DMS 273 (cell line): ENCODE results near the gene CCDC188.

Source experiments
- DNase-seq: peaks from one replicate; lab custom pipeline; 2025; ENCODE audit not compliant: unreplicated experiment; lab: John Stamatoyannopoulos, UW

CCDC188 gene

GRCh38 chr22:20151276-20151588 is 377 bp upstream of the CCDC188 start:
- no peak for DNase-seq

GRCh38 chr22:20149257-20150250 is 1.3 kb downstream of the CCDC188 start:
- DNase-seq = no peak

GRCh38 chr22:20148414-20148813 is 2.4 kb downstream of the CCDC188 start:
- no peak for DNase-seq

- no peak for DNase-seq
Observed at GRCh38 chr22:20147237-20147988, 3.4 kb downstream of the CCDC188 start.

GRCh38 chr22:20146777-20147176 is 4.1 kb downstream of the CCDC188 start:
- DNase-seq = peak; percentile 52

GRCh38 chr22:20145832-20146223 is 5.0 kb downstream of the CCDC188 start:
- no peak for DNase-seq

- DNase-seq = no peak
Observed at GRCh38 chr22:20145206-20145831, 5.5 kb downstream of the CCDC188 start.

GRCh38 chr22:20143883-20144665 is 6.8 kb downstream of the CCDC188 start:
- DNase-seq = no peak

- no peak for DNase-seq
Observed at GRCh38 chr22:20142711-20143621, 7.9 kb downstream of the CCDC188 start.

- DNase-seq = no peak
Observed at GRCh38 chr22:20141186-20142077, 9.4 kb downstream of the CCDC188 start.

- DNase-seq = no peak
Observed at GRCh38 chr22:20140521-20140964, 10.3 kb downstream of the CCDC188 start.

GRCh38 chr22:20140107-20140445 is 10.8 kb downstream of the CCDC188 start:
- no peak for DNase-seq

GRCh38 chr22:20139391-20140106 is 11.3 kb downstream of the CCDC188 start:
- no peak for DNase-seq

- no peak for DNase-seq
Observed at GRCh38 chr22:20138868-20139267, 12.0 kb downstream of the CCDC188 start.

GRCh38 chr22:20138417-20138738 is 12.5 kb downstream of the CCDC188 start:
- DNase-seq = peak; percentile 52

GRCh38 chr22:20137671-20138416 is 13.0 kb downstream of the CCDC188 start:
- no peak for DNase-seq

- no peak for DNase-seq
Observed at GRCh38 chr22:20137113-20137512, 13.7 kb downstream of the CCDC188 start.

GRCh38 chr22:20136603-20136873 is 14.3 kb downstream of the CCDC188 start:
- DNase-seq = no peak
